H9 (cell line): ENCODE results near the gene DECR2. TPM values are rescaled to one million over a fixed set of nuclear protein-coding genes. Genes with fewer than 3 reads are reported as not detected.

Experiments used
- DNase-seq: peaks from one replicate; pipeline ENCODE4 v3.0.0-alpha.2; 2017
- H2AFZ ChIP-seq: one replicate; pipeline ENCODE4 v1.6.1; 2013; ENCODE audit warnings: mild to moderate bottlenecking, low read length, control low read depth, moderate library complexity
- H2AK5ac ChIP-seq: 2 replicates; pipeline ENCODE4 v1.6.1; 2013; ENCODE audit warnings: low read length, control low read depth, mixed read lengths; ENCODE audit not compliant: insufficient read length
- H2BK120ac ChIP-seq: one replicate; pipeline ENCODE4 v1.6.1; 2013; ENCODE audit warnings: low read depth, mild to moderate bottlenecking, low read length, control low read depth, inconsistent platforms; ENCODE audit not compliant: poor library complexity, severe bottlenecking
- H2BK12ac ChIP-seq: 2 replicates; pipeline ENCODE4 v1.6.1; 2013; ENCODE audit warnings: low read length, control low read depth, mixed read lengths, low read depth; ENCODE audit not compliant: insufficient read length
- H2BK15ac ChIP-seq: 2 replicates; pipeline ENCODE4 v1.6.1; 2013; ENCODE audit warnings: low read depth, low read length, control low read depth
- H2BK20ac ChIP-seq: one replicate; pipeline ENCODE4 v1.6.1; 2013; ENCODE audit warnings: low read depth, mild to moderate bottlenecking, low read length, control low read depth, inconsistent platforms; ENCODE audit not compliant: poor library complexity, severe bottlenecking
- H2BK5ac ChIP-seq: 2 replicates; pipeline ENCODE4 v1.6.1; 2013; ENCODE audit warnings: low read length, control low read depth, mixed read lengths; ENCODE audit not compliant: insufficient read length
- H3K14ac ChIP-seq: 2 replicates; pipeline ENCODE4 v1.6.1; 2013; ENCODE audit warnings: low read length, control low read depth; ENCODE audit not compliant: insufficient read depth
- H3K18ac ChIP-seq: 2 replicates; pipeline ENCODE4 v1.6.1; 2013; ENCODE audit warnings: low read depth, mild to moderate bottlenecking, mixed read lengths, low read length, control low read depth; ENCODE audit not compliant: insufficient read length
- H3K23ac ChIP-seq: 2 replicates; pipeline ENCODE4 v1.6.1; 2013; ENCODE audit warnings: low read length, control low read depth, mixed read lengths, low read depth; ENCODE audit not compliant: insufficient read length
- H3K23me2 ChIP-seq: 2 replicates; pipeline ENCODE4 v1.6.1; 2013; ENCODE audit warnings: low read depth, mild to moderate bottlenecking, mixed read lengths, low read length, control low read depth; ENCODE audit not compliant: insufficient read length, poor library complexity, severe bottlenecking
- H3K27ac ChIP-seq: 2 replicates; pipeline ENCODE4 v1.5.1; 2013; ENCODE audit warnings: low read length, control low read depth, mixed read lengths, low read depth; ENCODE audit not compliant: insufficient read length
- H3K27me3 ChIP-seq: 2 replicates; pipeline ENCODE4 v1.6.1; 2013; ENCODE audit warnings: low read length, control low read depth, inconsistent platforms; ENCODE audit not compliant: insufficient read depth
- H3K4ac ChIP-seq: 2 replicates; pipeline ENCODE4 v1.6.1; 2013; ENCODE audit warnings: low read depth, mild to moderate bottlenecking, control low read depth, inconsistent platforms, low read length, moderate library complexity
- H3K4me1 ChIP-seq: 2 replicates; pipeline ENCODE4 v1.6.1; 2013; ENCODE audit warnings: low read length, control low read depth, inconsistent platforms; ENCODE audit not compliant: insufficient read depth
- H3K4me2 ChIP-seq: 2 replicates; pipeline ENCODE4 v1.6.1; 2013; ENCODE audit warnings: low read length, control low read depth, mixed read lengths; ENCODE audit not compliant: insufficient read length, insufficient read depth
- H3K56ac ChIP-seq: 2 replicates; pipeline ENCODE4 v1.6.1; 2013; ENCODE audit warnings: low read depth, mild to moderate bottlenecking, mixed read lengths, low read length, control low read depth; ENCODE audit not compliant: insufficient read length
- H3K79me1 ChIP-seq: 2 replicates; pipeline ENCODE4 v1.6.1; 2013; ENCODE audit warnings: low read depth, mild to moderate bottlenecking, moderate library complexity, low read length, control low read depth, inconsistent platforms; ENCODE audit not compliant: insufficient read depth, poor library complexity, severe bottlenecking
- H3K79me2 ChIP-seq: 2 replicates; pipeline ENCODE4 v1.6.1; 2013; ENCODE audit warnings: low read length, control low read depth, inconsistent platforms; ENCODE audit not compliant: insufficient read depth
- H3K9ac ChIP-seq: 2 replicates; pipeline ENCODE4 v1.6.1; 2013; ENCODE audit warnings: low read length, control low read depth, mixed read lengths; ENCODE audit not compliant: insufficient read length; ENCODE audit errors: extremely low read depth
- H3K9me3 ChIP-seq: one replicate; pipeline ENCODE4 v1.6.1; 2013; ENCODE audit warnings: low read depth, low read length, inconsistent platforms; ENCODE audit not compliant: control insufficient read depth
- H3T11ph ChIP-seq: one replicate; pipeline ENCODE4 v1.6.1; 2013; ENCODE audit warnings: mild to moderate bottlenecking, low read length, control low read depth, inconsistent platforms
- H4K20me1 ChIP-seq: one replicate; pipeline ENCODE4 v1.6.1; 2013; ENCODE audit not compliant: control insufficient read depth, insufficient read length, insufficient read depth
- H4K5ac ChIP-seq: 2 replicates; pipeline ENCODE4 v1.6.1; 2013; ENCODE audit warnings: low read depth, mild to moderate bottlenecking, mixed read lengths, low read length, control low read depth; ENCODE audit not compliant: insufficient read length
- H4K8ac ChIP-seq: replicated peaks from 2 replicates; pipeline ENCODE4 v1.6.1; 2013; ENCODE audit warnings: low read length, control low read depth, mixed read lengths, low read depth; ENCODE audit not compliant: insufficient read length
- H4K91ac ChIP-seq: 2 replicates; pipeline ENCODE4 v1.6.1; 2013; ENCODE audit warnings: low read depth, mild to moderate bottlenecking, moderate library complexity, mixed read lengths, low read length, control low read depth; ENCODE audit not compliant: insufficient read length
- H3K27ac Mint-ChIP-seq, 3 experiments: 2 replicates in 2 of 3; 3 replicates in 1 of 3; pipeline ENCODE4 v1.8.0; 2020 to 2021; ENCODE audit warnings: mixed read lengths in 3 of 3, mild to moderate bottlenecking in 1 of 3, moderate library complexity in 1 of 3
- H3K27me3 Mint-ChIP-seq: 2 replicates; pipeline ENCODE4 v1.8.0; 2021; ENCODE audit warnings: low read depth, mild to moderate bottlenecking, moderate library complexity, mixed read lengths
- H3K36me3 Mint-ChIP-seq, 3 experiments: 2 replicates in 2 of 3; 3 replicates in 1 of 3; pipeline ENCODE4 v1.8.0; 2020 to 2021; ENCODE audit warnings: low read depth in 3 of 3, mixed read lengths in 3 of 3; ENCODE audit not compliant: insufficient read depth in 1 of 3
- H3K4me1 Mint-ChIP-seq, 2 experiments: 2 replicates each; pipeline ENCODE4 v1.8.0; 2020; ENCODE audit warnings: mixed read lengths in 2 of 2
- H3K4me3 Mint-ChIP-seq, 2 experiments: 2 replicates in 1 of 2; 3 replicates in 1 of 2; pipeline ENCODE4 v1.8.0; 2020 to 2021; ENCODE audit warnings: mild to moderate bottlenecking in 2 of 2, mixed read lengths in 2 of 2, moderate library complexity in 1 of 2
- H3K9me3 Mint-ChIP-seq, 2 experiments: 2 replicates in 1 of 2; 3 replicates in 1 of 2; pipeline ENCODE4 v1.8.0; 2020; ENCODE audit warnings: mild to moderate bottlenecking in 2 of 2, mixed read lengths in 2 of 2, moderate library complexity in 1 of 2
- CTCF ChIP-seq: fragments of 200-600 bp; sonication (generic); conservative IDR thresholded peaks from 3 replicates; pipeline ENCODE4 v1.8.0; 2021; ENCODE audit warnings: antibody characterized with exemption, mild to moderate bottlenecking
- WGBS: extraction: QIAGEN DNeasy Blood & Tissue Kit; methylation state at CpG from one replicate; pipeline ENCODE4 v1.1.7; 2013; ENCODE audit warnings: missing lambda C conversion rate, low lambda C conversion rate, mixed read lengths; ENCODE audit not compliant: insufficient read length; ENCODE audit errors: extremely low coverage; 5-methylcytosine and 5-hydroxymethylcytosine counted together
- total RNA-seq: library from RNA; stranded (reverse); gene quantifications from 2 replicates; pipeline ENCODE4 v1.2.1, GENCODE V29; 2021

DECR2 gene
- total RNA-seq, 1 experiment from 2014 or later, result 39.3 TPM

DNA sequence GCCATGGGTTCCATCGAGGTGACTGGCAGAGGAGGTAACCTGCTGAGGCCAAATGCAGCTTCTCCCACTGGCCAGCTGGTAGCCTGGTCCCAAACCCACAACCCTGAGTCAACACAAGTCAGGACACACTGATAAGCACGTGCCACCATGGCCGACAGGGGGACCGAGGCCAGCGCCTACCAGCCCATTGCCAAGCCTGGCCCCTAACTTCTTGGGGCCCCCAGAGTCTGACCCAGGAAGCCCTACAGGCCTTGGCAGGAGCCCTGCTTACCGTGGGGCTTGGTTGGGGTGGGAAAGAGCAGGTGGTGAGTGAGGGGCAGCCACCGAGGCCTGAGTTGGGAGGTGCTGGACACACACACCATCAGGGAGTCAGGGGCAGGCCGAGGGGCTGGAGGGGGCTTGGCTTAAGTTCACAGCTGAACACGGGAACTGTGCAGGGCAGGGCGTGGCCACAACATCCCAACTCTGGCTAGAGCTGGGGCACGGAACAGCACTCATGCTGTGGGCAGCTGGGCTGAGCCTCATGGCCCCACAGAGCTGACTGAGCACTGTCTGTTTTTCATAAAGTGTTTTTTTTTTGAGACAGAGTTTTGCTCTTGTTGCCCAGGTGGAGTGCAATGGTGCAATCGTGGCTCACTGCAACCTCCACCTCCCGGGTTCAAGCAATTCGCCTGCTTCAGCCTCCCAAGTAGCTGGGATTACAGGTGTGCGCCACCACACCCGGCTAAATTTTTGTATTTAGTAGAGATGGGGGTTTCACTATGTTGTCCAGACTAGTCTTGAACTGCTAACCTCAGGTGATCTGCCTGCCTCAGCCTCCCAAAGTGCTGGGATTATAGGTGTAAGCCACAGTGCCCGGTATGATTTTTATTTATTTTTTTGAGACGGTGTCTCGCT is 36.8 kb upstream of the DECR2 start:
- DNase-seq, result no peak
- Histone ChIP-seq H2AK5ac (no peak overlapping the region), H3K18ac (no peak overlapping the region), H3K23me2 (no peaks in the 10 kb centered on the region), H3T11ph (no peak overlapping the region), H3K27me3 (no peaks in the 10 kb centered on the region), H4K91ac (no peak overlapping the region), H2BK120ac (no peak overlapping the region), H3K9ac (no peak overlapping the region), H3K27ac (no peak overlapping the region), H4K20me1 (no peaks in the 10 kb centered on the region), H3K14ac (no peak overlapping the region; the same call in 1 of the 2 replicates), H2BK5ac (no peak overlapping the region), H3K4ac (no peak overlapping the region), H3K4me1 (no peaks in the 10 kb centered on the region), H4K8ac (no peak overlapping the region), H3K56ac (no peak overlapping the region), H3K4me2 (no peak overlapping the region), H3K9me3 (no peaks in the 10 kb centered on the region), H2BK15ac (no peak overlapping the region), H3K79me2 (no peaks in the 10 kb centered on the region), H4K5ac (no peak overlapping the region), H2AFZ (no peak overlapping the region), H3K79me1 (no peaks in the 10 kb centered on the region), H2BK12ac (no peak overlapping the region), H2BK20ac (no peak overlapping the region), H3K23ac (no peak overlapping the region)
- no CpG with 5 or more reads among the region's 19 CpGs for WGBS
- H3K27ac Mint-ChIP-seq, result no peak overlapping the region; a peak in 1 of 7 replicates
- peaks cover 3 to 29% (median 29%) of the 10 kb centered on the region in 3 experiments; a peak in 6 of 7 replicates for H3K36me3 Mint-ChIP-seq
- no peak overlapping the region for H3K4me3 Mint-ChIP-seq
- H3K27me3 Mint-ChIP-seq, result peaks cover 9% of the 10 kb centered on the region
- 0 out of 3 replicates have a peak, but pooled peaks have one; percentile 10 for TF ChIP-seq CTCF
- peaks cover 8 to 18% of the 10 kb centered on the region in 2 experiments; a peak in 3 of 4 replicates for H3K4me1 Mint-ChIP-seq
- no peaks in the 10 kb centered on the region for H3K9me3 Mint-ChIP-seq
